ENCODE results near the gene RXRB. TPM values are rescaled to one million over a fixed set of nuclear protein-coding genes. Genes with fewer than 3 reads are reported as not detected.

Gene RXRB
- 13.3 and 17.5 TPM in 2 replicates for total RNA-seq

DNA sequence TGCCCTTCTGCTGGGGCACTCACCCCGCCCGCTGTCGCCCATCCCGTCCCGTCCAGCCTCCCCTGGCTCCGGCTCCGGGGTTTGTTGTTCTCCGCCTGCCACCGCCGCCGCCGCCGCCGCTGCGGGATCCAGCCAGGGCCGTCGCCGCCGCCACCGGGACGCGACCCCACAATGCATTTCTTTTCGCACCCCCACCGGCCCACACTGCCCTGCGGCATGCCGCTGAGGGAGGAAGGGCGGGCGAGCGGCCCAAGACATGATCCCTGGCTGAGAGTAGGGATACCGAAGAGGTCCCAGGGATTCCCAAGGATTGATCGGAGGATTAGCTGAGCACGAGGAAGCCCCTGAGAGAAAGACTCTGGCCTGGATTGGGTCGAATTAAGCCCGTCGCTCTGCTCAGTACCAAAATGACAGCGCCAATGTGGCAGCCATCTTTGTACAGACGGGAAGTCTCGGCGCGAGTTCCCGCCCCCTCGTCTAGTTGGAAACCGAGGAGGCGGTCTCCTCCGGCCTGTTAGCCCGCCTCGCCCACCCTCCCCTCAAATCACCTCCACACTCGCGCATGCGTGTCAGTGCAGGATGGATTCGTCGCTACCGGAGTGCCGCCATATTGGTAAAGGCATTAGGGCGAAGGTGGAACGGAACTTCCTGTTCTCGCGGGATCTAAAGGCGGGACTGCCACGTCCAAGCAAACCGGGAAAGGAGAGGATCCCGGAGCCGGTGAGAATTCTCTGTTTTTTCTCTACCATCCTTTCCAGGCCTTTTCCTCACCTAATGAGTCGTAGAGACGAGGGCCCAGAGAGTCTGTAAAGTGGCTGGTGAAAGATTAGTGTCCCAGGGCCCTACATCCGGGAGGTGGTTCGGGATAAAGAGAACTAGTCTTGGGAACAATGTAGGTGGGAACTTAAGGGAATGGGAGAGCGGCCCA lies at the start of gene RXRB, which contains the start of gene SLC39A7:
Gene RXRB (minus strand): TSS at position 447 of the 928 bp plus-strand sequence. CDS start 189 bp downstream, at position 258.
Gene SLC39A7 (plus strand): TSS at position 649 of the 928 bp plus-strand sequence. CDS start 379 bp downstream, outside the sequence.

DNA sequence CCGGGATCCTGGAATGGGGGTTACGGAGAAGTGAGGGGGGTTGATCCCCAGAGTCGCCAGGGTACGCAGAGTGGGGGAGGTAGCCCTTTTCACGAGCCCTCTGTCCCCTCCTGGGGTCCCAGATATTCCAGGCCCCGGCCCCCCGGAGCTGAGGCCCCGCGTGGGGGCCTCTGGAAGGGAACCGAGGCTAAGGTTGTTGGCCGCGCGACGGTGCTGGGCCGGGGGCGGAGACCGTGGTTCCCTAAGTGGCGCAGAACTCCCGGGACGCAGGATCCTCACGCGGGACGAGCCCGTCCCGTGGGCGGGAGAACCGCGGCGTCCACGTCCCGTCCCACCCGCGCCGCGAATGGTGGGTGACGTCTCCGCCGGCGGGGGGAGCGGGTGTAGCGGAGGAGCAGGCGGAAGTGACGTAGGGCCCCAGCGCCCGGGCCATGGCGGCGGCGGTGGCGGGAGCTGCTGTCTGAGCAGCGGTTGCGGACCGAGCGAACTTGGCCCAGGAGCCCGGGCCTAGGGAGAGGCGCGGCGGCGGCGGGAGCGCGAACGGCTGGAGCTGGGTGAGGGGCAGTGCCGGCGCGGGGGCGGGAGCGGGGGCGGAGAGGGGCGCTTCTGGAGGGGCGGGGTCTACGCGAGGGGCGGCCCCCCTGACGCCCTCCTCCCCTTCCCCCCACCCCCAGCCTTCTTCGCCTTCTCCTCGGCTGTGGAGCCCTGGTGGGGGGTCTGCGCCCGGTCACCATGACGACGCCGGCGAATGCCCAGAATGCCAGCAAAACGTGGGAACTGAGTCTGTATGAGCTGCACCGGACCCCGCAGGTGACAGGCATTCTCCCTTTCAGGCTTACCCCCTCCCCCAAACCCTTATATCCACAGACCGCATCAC lies 7.9 kb upstream of the RXRB start, which contains the start of gene RING1:
Gene RING1 (plus strand): TSS at position 410 of the 877 bp plus-strand sequence. CDS start 323 bp downstream, at position 733.

GRCh38 chr6:33204415-33205190 lies 4.1 kb upstream of the RXRB start, which contains the start of gene HSD17B8:
Gene HSD17B8 (plus strand): TSS chr6:33204655. CDS start chr6:33204669, 14 bp downstream.

GRCh38 chr6:33192105-33192646 lies 8.3 kb downstream of the RXRB start, which contains the start of gene COL11A2:
Gene COL11A2 (minus strand): TSS chr6:33192467. CDS start chr6:33192240, 227 bp downstream.

Small RNA genes within 50 kb of the gene (small RNA-seq; reads per million reads assigned to genes)
- 0.28 reads per million for gene MIR219A1
- gene RNY4P10 = 0.63 reads per million

Other genes starting within 250 kb of the RXRB start
- 0.57 and 0.93 TPM in 2 replicates for gene HLA-DMA, start 247.6 kb downstream of the RXRB start, total RNA-seq
- 143 and 157 TPM in 2 replicates for gene BRD2, start 232.1 kb downstream of the RXRB start, total RNA-seq
- under 0.01 TPM in 1 of 2 replicates, not detected in the other for gene HLA-DOA, start 191.1 kb downstream of the RXRB start, total RNA-seq
- 5.2 and 16.8 TPM in 2 replicates for gene HLA-DPA1, start 127.0 kb downstream of the RXRB start, total RNA-seq
- gene HLA-DPB1, start 124.7 kb downstream of the RXRB start, total RNA-seq = 14.5 and 20.8 TPM in 2 replicates
- 0.13 and 0.29 TPM in 2 replicates for gene COL11A2, start 8.2 kb downstream of the RXRB start, total RNA-seq
- gene SLC39A7, start 202 bp upstream of the RXRB start, total RNA-seq = 59.4 and 73.3 TPM in 2 replicates
- gene HSD17B8, start 4.0 kb upstream of the RXRB start, total RNA-seq = 3.1 and 4.8 TPM in 2 replicates
- 14.1 and 18.1 TPM in 2 replicates for gene RING1, start 7.8 kb upstream of the RXRB start, total RNA-seq
- 35.5 and 39.2 TPM in 2 replicates for gene VPS52, start 71.2 kb upstream of the RXRB start, total RNA-seq
- 2,291 and 2,418 TPM in 2 replicates for gene RPS18, start 71.4 kb upstream of the RXRB start, total RNA-seq
- gene B3GALT4, start 76.5 kb upstream of the RXRB start, total RNA-seq = 1.2 and 2.4 TPM in 2 replicates
- 74.2 and 89.2 TPM in 2 replicates for gene WDR46, start 88.6 kb upstream of the RXRB start, total RNA-seq
- 31.6 and 36.2 TPM in 2 replicates for gene PFDN6, start 88.9 kb upstream of the RXRB start, total RNA-seq
- gene RGL2, start 98.3 kb upstream of the RXRB start, total RNA-seq = 40.0 and 42.2 TPM in 2 replicates
- 64.1 and 90.7 TPM in 2 replicates for gene TAPBP, start 113.4 kb upstream of the RXRB start, total RNA-seq
- gene ZBTB22, start 117.1 kb upstream of the RXRB start, total RNA-seq = 6.0 and 6.7 TPM in 2 replicates
- 51.2 and 51.4 TPM in 2 replicates for gene DAXX, start 122.3 kb upstream of the RXRB start, total RNA-seq
- 48.7 and 75.7 TPM in 2 replicates for gene KIFC1, start 191.2 kb upstream of the RXRB start, total RNA-seq
- gene PHF1, start 210.3 kb upstream of the RXRB start, total RNA-seq = 11.7 and 13.9 TPM in 2 replicates
- 67.6 and 73.9 TPM in 2 replicates for gene CUTA, start 217.4 kb upstream of the RXRB start, total RNA-seq
- gene SYNGAP1, start 219.4 kb upstream of the RXRB start, total RNA-seq = 3.5 and 6.7 TPM in 2 replicates

Data from thoracic aorta endothelial cell (primary cell).